Measurements from ENCODE around the gene RAD51D.

The RAD51D gene

GRCh38 chr17:35086164-35086563, 33.5 kb downstream of the RAD51D start:
- Histone ChIP-seq H2BK15ac (replicated peaks; ENCODE audit: low read depth) (no peak overlapping the region), H2AK5ac (ENCODE audit: low read length) (no peak overlapping the region), H4K8ac (ENCODE audit: low read depth, low read length) (no peak overlapping the region), H3K4me2 (ENCODE audit: low read length) (no peak overlapping the region), H3K9ac (ENCODE audit: low read length) (no peak overlapping the region), H3K27ac (ENCODE audit: low read depth, low read length) (no peak overlapping the region), H3K27me3 (ENCODE audit: insufficient read depth, low read length, poor library complexity) (no peaks in the 10 kb centered on the region), H3K4me1 (ENCODE audit: control insufficient read depth, low read depth, low read length) (peaks cover 11% of the 10 kb centered on the region), H3K18ac (ENCODE audit: low read length) (no peak overlapping the region), H3K36me3 (ENCODE audit: control insufficient read depth, insufficient read depth, low read length) (no peaks in the 10 kb centered on the region), H3K79me1 (ENCODE audit: low read length) (no peaks in the 10 kb centered on the region), H3K56ac (ENCODE audit: low read length) (no peak overlapping the region), H2BK5ac (ENCODE audit: low read length) (no peak overlapping the region), H3K79me2 (ENCODE audit: control insufficient read depth, insufficient read depth, low read length) (no peaks in the 10 kb centered on the region), H4K5ac (ENCODE audit: low read length) (no peak overlapping the region), H3K4me3 (ENCODE audit: low read length) (no peak overlapping the region), H3K4ac (ENCODE audit: low read depth, low read length) (no peak overlapping the region), H2BK120ac (ENCODE audit: low read depth, low read length) (no peak overlapping the region), H3K23ac (ENCODE audit: low read length) (no peak overlapping the region)
- no peak for DNase-seq
- no CpG with 5 or more reads among the region's 8 CpGs for WGBS (ENCODE audit: extremely low coverage, insufficient coverage, low lambda C conversion rate)

DNA sequence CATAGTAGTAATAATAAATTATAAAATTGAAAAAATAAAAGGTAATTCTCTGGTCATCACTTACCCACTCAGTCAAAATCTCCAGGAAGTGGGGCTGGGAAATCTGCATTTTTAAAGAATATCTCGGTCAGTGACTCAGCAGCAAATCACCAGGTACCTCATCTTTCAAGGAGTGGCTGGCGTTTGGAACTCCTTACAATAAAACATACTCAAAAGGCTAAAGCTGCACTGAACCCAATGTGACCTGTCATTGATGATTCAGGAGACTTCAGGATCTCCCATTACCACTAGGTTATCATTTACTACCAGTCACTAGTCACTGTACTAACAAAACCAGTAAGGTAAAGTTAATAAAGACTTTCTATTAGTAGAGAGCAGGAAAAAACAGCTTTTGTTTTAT, 34.7 kb downstream of the RAD51D start:
- H3K9ac ChIP-seq (ENCODE audit: low read length): no peak overlapping the region
- no peak overlapping the region for H3K4ac ChIP-seq (ENCODE audit: low read depth, low read length)
- no peak overlapping the region for H3K56ac ChIP-seq (ENCODE audit: low read length)
- H3K79me1 ChIP-seq (ENCODE audit: low read length): no peaks in the 10 kb centered on the region
- H3K27me3 ChIP-seq (ENCODE audit: insufficient read depth, low read length, poor library complexity): no peaks in the 10 kb centered on the region
- no CpG with 5 or more reads among the region's 2 CpGs for WGBS (ENCODE audit: extremely low coverage, insufficient coverage, low lambda C conversion rate)
- no peak overlapping the region for H3K27ac ChIP-seq (ENCODE audit: low read depth, low read length)
- no peak overlapping the region for H2BK120ac ChIP-seq (ENCODE audit: low read depth, low read length)
- no peak overlapping the region for H2BK15ac ChIP-seq (replicated peaks; ENCODE audit: low read depth)
- no peak overlapping the region for H4K8ac ChIP-seq (ENCODE audit: low read depth, low read length)
- H3K4me1 ChIP-seq (ENCODE audit: control insufficient read depth, low read depth, low read length): peaks cover 14% of the 10 kb centered on the region
- H3K79me2 ChIP-seq (ENCODE audit: control insufficient read depth, insufficient read depth, low read length): no peaks in the 10 kb centered on the region
- no peak overlapping the region for H3K18ac ChIP-seq (ENCODE audit: low read length)
- H3K4me3 ChIP-seq (ENCODE audit: low read length): no peak overlapping the region
- no peak overlapping the region for H4K5ac ChIP-seq (ENCODE audit: low read length)
- no peak overlapping the region for H2BK5ac ChIP-seq (ENCODE audit: low read length)
- no peak overlapping the region for H3K23ac ChIP-seq (ENCODE audit: low read length)
- peak; percentile 21 for DNase-seq
- H3K36me3 ChIP-seq (ENCODE audit: control insufficient read depth, insufficient read depth, low read length): no peaks in the 10 kb centered on the region
- H2AK5ac ChIP-seq (ENCODE audit: low read length): no peak overlapping the region
- no peak overlapping the region for H3K4me2 ChIP-seq (ENCODE audit: low read length)

- Histone ChIP-seq H3K79me2 (ENCODE audit: control insufficient read depth, insufficient read depth, low read length) (no peaks in the 10 kb centered on the region), H3K27me3 (ENCODE audit: insufficient read depth, low read length, poor library complexity) (no peaks in the 10 kb centered on the region), H2AK5ac (ENCODE audit: low read length) (no peak overlapping the region), H3K4me3 (ENCODE audit: low read length) (no peak overlapping the region), H3K27ac (ENCODE audit: low read depth, low read length) (no peak overlapping the region), H3K23ac (ENCODE audit: low read length) (no peak overlapping the region), H3K18ac (ENCODE audit: low read length) (no peak overlapping the region), H3K4ac (ENCODE audit: low read depth, low read length) (no peak overlapping the region), H2BK15ac (replicated peaks; ENCODE audit: low read depth) (no peak overlapping the region), H4K5ac (ENCODE audit: low read length) (no peak overlapping the region), H3K4me1 (ENCODE audit: control insufficient read depth, low read depth, low read length) (peaks cover 9% of the 10 kb centered on the region), H3K4me2 (ENCODE audit: low read length) (no peak overlapping the region), H3K9ac (ENCODE audit: low read length) (no peak overlapping the region), H3K79me1 (ENCODE audit: low read length) (no peaks in the 10 kb centered on the region), H2BK5ac (ENCODE audit: low read length) (no peak overlapping the region), H4K8ac (ENCODE audit: low read depth, low read length) (no peak overlapping the region), H3K56ac (ENCODE audit: low read length) (no peak overlapping the region), H2BK120ac (ENCODE audit: low read depth, low read length) (no peak overlapping the region), H3K36me3 (ENCODE audit: control insufficient read depth, insufficient read depth, low read length) (no peaks in the 10 kb centered on the region)
- no CpG with 5 or more reads among the region's 2 CpGs for WGBS (ENCODE audit: extremely low coverage, insufficient coverage, low lambda C conversion rate)
- DNase-seq: no peak
These were observed 36.6 kb downstream of the RAD51D start for GRCh38 chr17:35083071-35083470.

- DNase-seq: no peak
These were observed 37.5 kb downstream of the RAD51D start for GRCh38 chr17:35082073-35082657.

GRCh38 chr17:35081638-35082037, 38.0 kb downstream of the RAD51D start:
- Histone ChIP-seq H4K8ac (ENCODE audit: low read depth, low read length) (no peak overlapping the region), H3K4ac (ENCODE audit: low read depth, low read length) (no peak overlapping the region), H3K27ac (ENCODE audit: low read depth, low read length) (no peak overlapping the region), H2BK120ac (ENCODE audit: low read depth, low read length) (no peak overlapping the region), H3K23ac (ENCODE audit: low read length) (no peak overlapping the region), H3K9ac (ENCODE audit: low read length) (no peak overlapping the region), H3K79me1 (ENCODE audit: low read length) (no peaks in the 10 kb centered on the region), H3K56ac (ENCODE audit: low read length) (no peak overlapping the region), H2BK15ac (replicated peaks; ENCODE audit: low read depth) (no peak overlapping the region), H2BK5ac (ENCODE audit: low read length) (no peak overlapping the region), H3K4me2 (ENCODE audit: low read length) (no peak overlapping the region), H3K36me3 (ENCODE audit: control insufficient read depth, insufficient read depth, low read length) (no peaks in the 10 kb centered on the region), H3K4me3 (ENCODE audit: low read length) (no peak overlapping the region), H3K18ac (ENCODE audit: low read length) (no peak overlapping the region), H3K4me1 (ENCODE audit: control insufficient read depth, low read depth, low read length) (peaks cover 6% of the 10 kb centered on the region), H3K79me2 (ENCODE audit: control insufficient read depth, insufficient read depth, low read length) (no peaks in the 10 kb centered on the region), H2AK5ac (ENCODE audit: low read length) (no peak overlapping the region), H3K27me3 (ENCODE audit: insufficient read depth, low read length, poor library complexity) (no peaks in the 10 kb centered on the region), H4K5ac (ENCODE audit: low read length) (no peak overlapping the region)
- no CpG with 5 or more reads among the region's 1 CpG for WGBS (ENCODE audit: extremely low coverage, insufficient coverage, low lambda C conversion rate)
- DNase-seq: no peak

More at GRCh38 chr17:35082073-35082657, 37.5 kb downstream of the RAD51D start:
- H2BK120ac ChIP-seq (ENCODE audit: low read depth, low read length): no peak overlapping the region
- no peak overlapping the region for H3K4ac ChIP-seq (ENCODE audit: low read depth, low read length)
- H3K4me2 ChIP-seq (ENCODE audit: low read length): no peak overlapping the region
- H3K4me1 ChIP-seq (ENCODE audit: control insufficient read depth, low read depth, low read length): peaks cover 6% of the 10 kb centered on the region
- no peak overlapping the region for H2AK5ac ChIP-seq (ENCODE audit: low read length)
- H2BK5ac ChIP-seq (ENCODE audit: low read length): no peak overlapping the region
- no peaks in the 10 kb centered on the region for H3K36me3 ChIP-seq (ENCODE audit: control insufficient read depth, insufficient read depth, low read length)
- H3K27ac ChIP-seq (ENCODE audit: low read depth, low read length): no peak overlapping the region
- no peak overlapping the region for H3K4me3 ChIP-seq (ENCODE audit: low read length)
- no peak overlapping the region for H3K56ac ChIP-seq (ENCODE audit: low read length)
- no peaks in the 10 kb centered on the region for H3K79me1 ChIP-seq (ENCODE audit: low read length)
- no peak overlapping the region for H3K9ac ChIP-seq (ENCODE audit: low read length)
- no peak overlapping the region for H2BK15ac ChIP-seq (replicated peaks; ENCODE audit: low read depth)
- H4K5ac ChIP-seq (ENCODE audit: low read length): no peak overlapping the region
- no peaks in the 10 kb centered on the region for H3K27me3 ChIP-seq (ENCODE audit: insufficient read depth, low read length, poor library complexity)
- H3K18ac ChIP-seq (ENCODE audit: low read length): no peak overlapping the region
- no CpG with 5 or more reads among the region's 3 CpGs for WGBS (ENCODE audit: extremely low coverage, insufficient coverage, low lambda C conversion rate)
- no peaks in the 10 kb centered on the region for H3K79me2 ChIP-seq (ENCODE audit: control insufficient read depth, insufficient read depth, low read length)
- H3K23ac ChIP-seq (ENCODE audit: low read length): no peak overlapping the region
- no peak overlapping the region for H4K8ac ChIP-seq (ENCODE audit: low read depth, low read length)

DNA sequence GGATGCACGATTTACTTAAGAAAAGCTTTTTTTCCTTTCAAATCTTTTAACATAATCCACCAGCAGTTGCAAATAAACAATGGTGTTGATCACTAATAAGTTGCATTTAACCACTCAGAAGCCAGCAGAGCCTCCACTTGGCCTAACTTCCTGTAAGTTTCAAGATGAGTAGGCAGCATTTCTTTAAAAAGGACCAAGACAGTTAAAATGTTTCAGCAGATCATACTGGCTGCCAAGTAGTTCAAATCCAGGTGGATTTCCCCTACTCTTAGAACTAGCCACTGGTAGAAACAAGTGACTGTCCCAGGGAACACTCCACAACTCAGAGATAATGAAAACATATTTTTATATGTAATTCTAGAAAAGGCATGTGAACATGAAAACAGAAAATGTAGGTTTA, 39.1 kb downstream of the RAD51D start:
- Histone ChIP-seq H3K9ac (ENCODE audit: low read length) (no peak overlapping the region), H4K8ac (ENCODE audit: low read depth, low read length) (no peak overlapping the region), H3K23ac (ENCODE audit: low read length) (no peak overlapping the region), H2BK15ac (replicated peaks; ENCODE audit: low read depth) (no peak overlapping the region), H3K27ac (ENCODE audit: low read depth, low read length) (no peak overlapping the region), H3K4me3 (ENCODE audit: low read length) (no peak overlapping the region), H2BK5ac (ENCODE audit: low read length) (no peak overlapping the region), H3K79me1 (ENCODE audit: low read length) (no peaks in the 10 kb centered on the region), H3K4ac (ENCODE audit: low read depth, low read length) (no peak overlapping the region), H3K27me3 (ENCODE audit: insufficient read depth, low read length, poor library complexity) (no peaks in the 10 kb centered on the region), H2AK5ac (ENCODE audit: low read length) (no peak overlapping the region), H2BK120ac (ENCODE audit: low read depth, low read length) (no peak overlapping the region), H3K56ac (ENCODE audit: low read length) (no peak overlapping the region), H4K5ac (ENCODE audit: low read length) (no peak overlapping the region), H3K18ac (ENCODE audit: low read length) (no peak overlapping the region), H3K79me2 (ENCODE audit: control insufficient read depth, insufficient read depth, low read length) (no peaks in the 10 kb centered on the region), H3K4me1 (ENCODE audit: control insufficient read depth, low read depth, low read length) (peaks cover 6% of the 10 kb centered on the region), H3K36me3 (ENCODE audit: control insufficient read depth, insufficient read depth, low read length) (no peaks in the 10 kb centered on the region), H3K4me2 (ENCODE audit: low read length) (no peak overlapping the region)
- DNase-seq: no peak
- no CpG with 5 or more reads among the region's 1 CpG for WGBS (ENCODE audit: extremely low coverage, insufficient coverage, low lambda C conversion rate)
